ENCODE data around the gene EFCAB11. TPM values are rescaled to one million over a fixed set of nuclear protein-coding genes. Genes with fewer than 3 reads are reported as not detected.

Gene EFCAB11
- polyA plus RNA-seq, 1 donor (not counting 4 experiments of a cell fraction or from before 2014, with no cell fraction given), result 12.9 TPM

DNA sequence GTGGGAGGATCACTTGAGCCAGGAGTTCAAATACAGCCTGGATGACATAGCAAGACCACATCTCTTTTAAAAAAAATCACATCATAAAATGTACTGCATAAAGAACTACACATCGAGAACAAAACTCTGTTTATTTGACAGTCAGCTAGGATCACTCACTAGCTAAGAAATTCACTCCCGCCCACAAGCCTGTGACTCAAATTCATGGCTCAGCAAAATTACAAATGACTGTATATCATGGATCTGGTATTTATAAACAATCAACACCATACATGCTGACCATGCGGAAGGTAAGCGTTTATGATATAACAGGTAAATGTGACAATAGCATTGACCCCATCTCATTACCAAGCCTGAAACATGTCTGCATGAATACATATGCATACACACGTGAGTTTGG, 206.5 kb downstream of the EFCAB11 start:
- Histone ChIP-seq H3K9ac (ENCODE audit: control insufficient read depth, extremely low read depth, insufficient read depth, low read length) (no peak overlapping the region), H3K27me3 (ENCODE audit: control insufficient read depth, extremely low read depth, insufficient read depth, low read length) (no peaks in the 10 kb centered on the region), H4K20me1 (ENCODE audit: control insufficient read depth, extremely low read depth, insufficient read depth, low read length) (no peaks in the 10 kb centered on the region), H3K9me3 (ENCODE audit: control insufficient read depth, low read depth, low read length) (no peaks in the 10 kb centered on the region), H3K4me2 (ENCODE audit: control insufficient read depth, extremely low read depth, insufficient read depth, low read depth, low read length) (no peak overlapping the region), H3K4me1 (ENCODE audit: control insufficient read depth, extremely low read depth, insufficient read depth, low read length) (no peaks in the 10 kb centered on the region), H3K4me3 (ENCODE audit: control insufficient read depth in 2 of 3, extremely low read depth in 1 of 3, insufficient read depth in 2 of 3, low read depth in 1 of 3, low read length in 3 of 3) (no peak overlapping the region), H3K79me2 (ENCODE audit: control insufficient read depth, insufficient read depth, low read length) (no peaks in the 10 kb centered on the region), H2AFZ (ENCODE audit: control insufficient read depth, low read length) (no peak overlapping the region), H3K27ac (ENCODE audit: control insufficient read depth, insufficient read depth, low read length) (no peak overlapping the region), H3K9me1 (ENCODE audit: control insufficient read depth, extremely low read depth, insufficient read depth, low read length) (no peaks in the 10 kb centered on the region), H3K36me3 (ENCODE audit: control insufficient read depth in 2 of 2, extremely low read depth in 1 of 2, insufficient read depth in 2 of 2, low read length in 2 of 2) (no peaks in the 10 kb centered on the region)
- no peak for FAIRE-seq
- DNase-seq (ENCODE audit: low read depth, low spot score), result no peak
- no peak for TF ChIP-seq EZH2 (IDR thresholded peaks at IDR 0.05; ENCODE audit: low read length)
- TF ChIP-seq, protein P1, sequence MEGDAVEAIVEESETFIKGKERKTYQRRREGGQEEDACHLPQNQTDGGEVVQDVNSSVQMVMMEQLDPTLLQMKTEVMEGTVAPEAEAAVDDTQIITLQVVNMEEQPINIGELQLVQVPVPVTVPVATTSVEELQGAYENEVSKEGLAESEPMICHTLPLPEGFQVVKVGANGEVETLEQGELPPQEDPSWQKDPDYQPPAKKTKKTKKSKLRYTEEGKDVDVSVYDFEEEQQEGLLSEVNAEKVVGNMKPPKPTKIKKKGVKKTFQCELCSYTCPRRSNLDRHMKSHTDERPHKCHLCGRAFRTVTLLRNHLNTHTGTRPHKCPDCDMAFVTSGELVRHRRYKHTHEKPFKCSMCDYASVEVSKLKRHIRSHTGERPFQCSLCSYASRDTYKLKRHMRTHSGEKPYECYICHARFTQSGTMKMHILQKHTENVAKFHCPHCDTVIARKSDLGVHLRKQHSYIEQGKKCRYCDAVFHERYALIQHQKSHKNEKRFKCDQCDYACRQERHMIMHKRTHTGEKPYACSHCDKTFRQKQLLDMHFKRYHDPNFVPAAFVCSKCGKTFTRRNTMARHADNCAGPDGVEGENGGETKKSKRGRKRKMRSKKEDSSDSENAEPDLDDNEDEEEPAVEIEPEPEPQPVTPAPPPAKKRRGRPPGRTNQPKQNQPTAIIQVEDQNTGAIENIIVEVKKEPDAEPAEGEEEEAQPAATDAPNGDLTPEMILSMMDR (optimal IDR thresholded peaks at IDR 0.05 in 1 of 3, IDR thresholded peaks at IDR 0.05 in 1 of 3, conservative IDR thresholded peaks at IDR 0.05 in 1 of 3; ENCODE audit: extremely low read depth in 1 of 3, insufficient read depth in 2 of 3, low read length in 3 of 3), result no peak
- dilution Hi-C loops (cut with MboI; ENCODE audit: extremely low pct_ligation_motif_present, low sequenced_read_pairs), result no loop called here

DNA sequence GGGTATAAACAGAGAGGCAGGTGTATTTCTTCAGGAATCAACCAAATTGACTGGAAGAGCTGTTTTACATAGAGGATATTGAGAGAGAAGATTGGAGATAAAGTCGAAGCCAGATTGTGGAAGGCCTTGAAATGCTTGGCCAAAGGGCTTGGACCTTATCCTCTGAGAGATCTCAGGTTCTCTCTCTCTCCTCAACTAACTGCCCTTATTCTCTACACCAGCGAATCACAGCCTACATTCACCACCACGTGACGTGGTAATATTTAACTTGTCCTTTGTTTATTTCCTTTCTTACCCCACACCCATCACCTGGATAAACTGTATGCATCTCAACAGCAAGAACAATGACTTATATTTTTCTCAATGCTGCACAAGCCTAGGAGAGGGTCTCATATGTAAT, 207.4 kb downstream of the EFCAB11 start:
- no peaks in the 10 kb centered on the region for H3K4me1 ChIP-seq (ENCODE audit: control insufficient read depth, extremely low read depth, insufficient read depth, low read length)
- no peak overlapping the region for H3K27ac ChIP-seq (ENCODE audit: control insufficient read depth, insufficient read depth, low read length)
- dilution Hi-C loops (cut with MboI; ENCODE audit: extremely low pct_ligation_motif_present, low sequenced_read_pairs), result no loop called here
- FAIRE-seq (no peak), DNase-seq (ENCODE audit: low read depth, low spot score) (no peak)
- no peaks in the 10 kb centered on the region for H3K36me3 ChIP-seq (ENCODE audit: control insufficient read depth in 2 of 2, extremely low read depth in 1 of 2, insufficient read depth in 2 of 2, low read length in 2 of 2)
- no peaks in the 10 kb centered on the region for H3K9me1 ChIP-seq (ENCODE audit: control insufficient read depth, extremely low read depth, insufficient read depth, low read length)
- no peak overlapping the region for H3K9ac ChIP-seq (ENCODE audit: control insufficient read depth, extremely low read depth, insufficient read depth, low read length)
- no peak overlapping the region for H3K4me3 ChIP-seq (ENCODE audit: control insufficient read depth in 2 of 3, extremely low read depth in 1 of 3, insufficient read depth in 2 of 3, low read depth in 1 of 3, low read length in 3 of 3)
- no peaks in the 10 kb centered on the region for H3K79me2 ChIP-seq (ENCODE audit: control insufficient read depth, insufficient read depth, low read length)
- no peaks in the 10 kb centered on the region for H3K27me3 ChIP-seq (ENCODE audit: control insufficient read depth, extremely low read depth, insufficient read depth, low read length)
- peaks cover 4% of the 10 kb centered on the region for H3K9me3 ChIP-seq (ENCODE audit: control insufficient read depth, low read depth, low read length)
- H3K4me2 ChIP-seq (ENCODE audit: control insufficient read depth, extremely low read depth, insufficient read depth, low read depth, low read length), result no peak overlapping the region
- no peaks in the 10 kb centered on the region for H4K20me1 ChIP-seq (ENCODE audit: control insufficient read depth, extremely low read depth, insufficient read depth, low read length)
- no peak for TF ChIP-seq EZH2 (IDR thresholded peaks at IDR 0.05; ENCODE audit: low read length)
- no peak overlapping the region for H2AFZ ChIP-seq (ENCODE audit: control insufficient read depth, low read length)

- H3K36me3 ChIP-seq (ENCODE audit: control insufficient read depth in 2 of 2, extremely low read depth in 1 of 2, insufficient read depth in 2 of 2, low read length in 2 of 2), result no peaks in the 10 kb centered on the region
- dilution Hi-C loops (cut with MboI; ENCODE audit: extremely low pct_ligation_motif_present, low sequenced_read_pairs), result no loop called here
- H3K79me2 ChIP-seq (ENCODE audit: control insufficient read depth, insufficient read depth, low read length), result no peaks in the 10 kb centered on the region
- H2AFZ ChIP-seq (ENCODE audit: control insufficient read depth, low read length), result no peak overlapping the region
- H3K27ac ChIP-seq (ENCODE audit: control insufficient read depth, insufficient read depth, low read length), result no peak overlapping the region
- no peaks in the 10 kb centered on the region for H3K27me3 ChIP-seq (ENCODE audit: control insufficient read depth, extremely low read depth, insufficient read depth, low read length)
- TF ChIP-seq EZH2 (IDR thresholded peaks at IDR 0.05; ENCODE audit: low read length), result no peak
- TF ChIP-seq, protein P1 (optimal IDR thresholded peaks at IDR 0.05 in 1 of 3, IDR thresholded peaks at IDR 0.05 in 1 of 3, conservative IDR thresholded peaks at IDR 0.05 in 1 of 3; ENCODE audit: extremely low read depth in 1 of 3, insufficient read depth in 2 of 3, low read length in 3 of 3), result no peak
- no peak overlapping the region for H3K9ac ChIP-seq (ENCODE audit: control insufficient read depth, extremely low read depth, insufficient read depth, low read length)
- FAIRE-seq, result no peak
- no peaks in the 10 kb centered on the region for H3K9me1 ChIP-seq (ENCODE audit: control insufficient read depth, extremely low read depth, insufficient read depth, low read length)
- no peaks in the 10 kb centered on the region for H4K20me1 ChIP-seq (ENCODE audit: control insufficient read depth, extremely low read depth, insufficient read depth, low read length)
- peaks cover 4% of the 10 kb centered on the region for H3K9me3 ChIP-seq (ENCODE audit: control insufficient read depth, low read depth, low read length)
- H3K4me3 ChIP-seq (ENCODE audit: control insufficient read depth in 2 of 3, extremely low read depth in 1 of 3, insufficient read depth in 2 of 3, low read depth in 1 of 3, low read length in 3 of 3), result no peak overlapping the region
- no peak for DNase-seq (ENCODE audit: low read depth, low spot score)
- H3K4me2 ChIP-seq (ENCODE audit: control insufficient read depth, extremely low read depth, insufficient read depth, low read depth, low read length), result no peak overlapping the region
- H3K4me1 ChIP-seq (ENCODE audit: control insufficient read depth, extremely low read depth, insufficient read depth, low read length), result no peaks in the 10 kb centered on the region
Measured at GRCh38 chr14:89746654-89747053, 207.9 kb downstream of the EFCAB11 start.
